Effector CD8-positive, alpha-beta T cell (primary cell): ENCODE data around the gene CLDND2.
"Not testable (repeated sequence)": the region's sequence is repeated elsewhere in the genome, so short reads cannot be mapped to it uniquely, and the experiment has no call there.

Source experiments
- DNase-seq: peaks from one replicate; lab custom pipeline; 2025; lab: John Stamatoyannopoulos, UW
- total RNA-seq, 4 experiments: gene quantifications; one replicate each; lab custom pipeline; 2026; lab: John Stamatoyannopoulos, UW

CLDND2 gene, protein sequence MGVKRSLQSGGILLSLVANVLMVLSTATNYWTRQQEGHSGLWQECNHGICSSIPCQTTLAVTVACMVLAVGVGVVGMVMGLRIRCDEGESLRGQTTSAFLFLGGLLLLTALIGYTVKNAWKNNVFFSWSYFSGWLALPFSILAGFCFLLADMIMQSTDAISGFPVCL
- 2.4 to 27.9 (median 10.0) reads per million in 4 experiments for total RNA-seq

DNA sequence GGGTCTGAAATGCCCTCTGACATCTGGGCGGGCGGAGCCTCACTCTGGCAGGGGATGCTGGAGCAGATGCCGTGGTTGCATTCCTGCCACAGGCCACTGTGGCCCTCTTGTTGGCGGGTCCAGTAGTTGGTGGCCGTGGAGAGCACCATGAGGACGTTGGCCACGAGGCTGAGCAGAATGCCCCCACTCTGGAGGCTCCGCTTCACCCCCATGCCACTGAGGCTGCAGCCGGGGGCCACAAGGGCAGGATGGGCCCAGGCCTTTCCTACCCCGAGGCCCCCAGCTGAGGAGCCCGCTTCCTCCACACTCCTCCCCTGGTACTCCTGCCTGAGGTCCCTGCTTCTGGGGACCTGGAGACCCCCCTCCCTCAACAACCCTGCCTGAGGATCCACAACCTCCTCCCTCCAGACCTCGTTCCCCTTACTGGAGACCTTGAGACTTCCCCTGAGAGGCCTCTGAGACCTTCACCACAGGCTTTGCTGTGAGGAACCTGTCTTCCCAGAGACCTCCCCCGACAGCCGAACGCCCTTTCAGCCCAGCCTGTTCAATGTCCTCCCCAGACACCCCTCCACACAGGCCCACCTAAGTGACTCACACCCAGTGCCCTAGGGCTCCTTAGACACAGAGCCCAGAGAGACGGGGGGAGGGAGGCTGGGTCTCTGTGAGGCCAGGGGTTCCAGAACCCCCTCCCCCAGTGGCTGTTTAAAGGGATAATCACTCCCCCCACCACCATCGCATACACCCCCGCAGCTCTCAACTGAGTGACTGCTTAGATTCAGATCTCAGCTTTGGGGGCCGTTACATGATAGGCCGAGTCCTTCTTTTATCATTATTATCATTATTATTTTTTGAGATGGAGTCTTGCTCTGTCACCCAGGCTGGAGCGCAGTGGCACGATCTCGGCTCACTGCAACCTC is at the start of gene CLDND2:
Gene CLDND2 (minus strand): TSS at position 638 of the 917 bp plus-strand sequence. CDS start 426 bp downstream, at position 212.
- no peak for DNase-seq

DNA sequence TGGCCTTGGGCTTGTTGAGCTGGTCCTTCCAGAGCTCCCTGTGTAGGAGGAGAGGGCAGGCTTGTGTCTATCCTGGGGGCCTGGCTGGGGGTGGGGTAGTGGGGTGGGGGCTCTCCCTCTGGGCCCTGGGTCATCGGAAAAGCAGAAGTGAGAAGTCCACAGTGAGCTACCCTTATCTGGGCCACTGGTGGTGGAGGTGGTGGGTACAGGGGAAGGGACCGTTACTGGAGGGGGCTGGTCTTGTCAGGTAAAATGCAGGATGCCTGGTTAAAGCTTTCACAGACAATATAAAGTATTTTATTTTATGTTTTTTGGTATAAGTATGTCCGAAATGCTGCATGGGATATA is 49.0 kb upstream of the CLDND2 start:
- DNase-seq, result no peak

DNA sequence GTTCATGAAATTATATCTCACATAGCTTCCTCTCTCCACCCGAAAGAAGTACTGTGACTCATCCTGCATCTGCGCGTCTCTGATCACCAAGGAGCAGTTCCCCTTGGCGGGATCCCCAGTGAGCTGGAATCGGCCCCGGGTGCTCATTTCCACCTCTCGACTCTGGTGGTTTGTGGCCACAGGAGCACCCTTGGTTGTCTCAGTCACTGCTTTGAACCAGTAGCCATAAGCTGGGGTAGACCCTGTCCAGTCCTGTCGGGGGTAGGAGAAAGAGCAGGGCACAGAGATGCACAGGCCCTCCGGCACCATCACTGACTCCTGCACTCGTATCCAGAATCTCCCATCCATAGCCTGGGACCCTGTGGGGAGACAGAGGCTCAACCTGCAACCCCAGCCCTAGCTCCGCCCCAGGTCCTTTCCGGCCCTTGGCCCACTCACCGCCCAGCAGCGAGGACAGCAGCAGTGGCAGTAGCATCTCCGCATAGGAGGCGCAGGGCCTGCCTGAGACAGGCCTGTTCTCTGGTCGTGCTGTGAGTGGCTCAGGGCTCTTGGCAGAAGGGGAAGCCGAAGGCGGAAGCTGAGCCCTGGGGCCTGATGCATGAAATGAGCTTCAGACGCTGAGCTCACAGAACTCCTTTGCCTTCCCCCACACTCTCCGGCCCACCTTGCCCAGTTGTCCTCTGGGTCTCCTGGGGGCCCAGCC is 48.5 kb upstream of the CLDND2 start, which contains the start of gene SIGLEC10:
Gene SIGLEC10 (minus strand): TSS at position 536 of the 703 bp plus-strand sequence. CDS start 61 bp downstream, at position 475.
- DNase-seq, result no peak

DNA sequence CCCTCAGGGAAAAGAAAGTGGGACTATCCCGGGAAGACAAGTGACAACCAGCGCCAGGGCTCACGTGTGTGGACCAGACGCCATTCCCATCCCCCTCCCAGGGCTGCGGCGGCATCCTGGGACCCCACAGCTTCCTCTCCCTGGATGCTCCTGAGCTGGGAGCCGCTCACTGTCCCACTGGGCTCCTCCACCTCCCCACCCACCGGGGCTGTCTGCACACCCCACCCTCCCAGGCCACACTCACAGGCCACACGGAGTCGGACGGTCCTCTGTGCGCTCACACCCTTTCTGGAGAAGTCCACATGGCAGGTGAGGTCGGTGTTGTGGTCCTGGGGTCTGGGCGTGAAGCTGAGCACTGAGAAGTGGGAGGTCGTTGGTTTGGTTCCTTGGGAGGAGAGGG is 47.6 kb upstream of the CLDND2 start:
- not testable (repeated sequence) for DNase-seq

DNA sequence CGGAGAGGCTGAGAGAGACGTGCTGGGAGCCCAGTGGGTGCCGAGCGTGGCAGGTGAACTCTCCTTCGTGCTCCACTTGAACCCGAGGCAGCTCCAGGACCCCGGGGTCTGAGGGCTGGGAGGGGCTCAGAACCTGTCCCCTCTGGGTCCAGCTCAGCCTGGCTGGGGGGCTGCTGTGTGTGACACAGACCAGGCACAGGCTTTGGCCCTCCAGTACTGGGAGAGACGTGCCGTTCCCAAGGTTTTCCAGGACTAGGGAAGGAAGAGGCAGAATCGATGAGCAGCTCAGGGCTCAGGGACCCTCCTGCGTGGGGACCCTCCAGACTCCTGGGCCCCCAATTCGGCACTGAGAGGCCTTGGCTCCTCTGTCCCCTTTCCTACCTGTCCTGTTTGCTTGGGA is 46.4 kb upstream of the CLDND2 start:
- DNase-seq, result no peak

DNA sequence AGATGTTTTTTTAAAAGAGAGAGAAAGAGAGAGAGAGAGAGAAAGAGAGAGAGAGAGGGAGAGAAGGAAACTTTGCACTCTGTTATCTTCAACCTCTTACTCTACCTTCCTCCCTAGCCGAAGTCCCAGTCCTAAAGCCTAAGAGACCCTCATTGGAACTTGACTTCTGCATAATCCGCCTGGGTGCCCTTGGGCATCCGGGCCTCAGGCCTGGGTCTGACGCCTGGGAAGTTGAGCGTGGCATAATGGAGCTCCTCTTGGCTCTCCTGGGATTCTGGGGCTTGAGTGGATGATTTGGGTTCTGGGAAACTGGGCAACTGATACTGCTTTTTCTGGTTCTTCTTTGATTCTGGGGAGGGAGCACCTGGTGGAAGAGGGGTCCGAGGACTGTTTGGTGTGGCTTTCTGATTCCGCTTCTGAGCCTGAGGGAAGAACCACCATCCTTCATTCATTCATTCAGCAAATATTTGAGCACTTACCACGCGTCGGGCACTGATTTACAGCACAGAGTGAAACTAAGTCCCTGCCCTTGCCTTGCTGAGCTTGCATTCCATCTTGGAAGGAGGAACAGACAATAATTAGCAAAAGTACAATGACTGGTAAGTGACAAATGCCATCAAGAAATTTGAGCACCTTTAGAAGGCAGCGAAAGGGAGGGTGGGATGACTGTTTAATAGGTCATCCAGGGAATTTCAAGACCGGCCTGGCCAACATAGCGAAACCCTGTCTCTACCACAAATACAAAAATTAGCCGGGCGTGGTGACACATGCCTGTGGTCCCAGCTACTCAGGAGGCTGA is 42.3 kb upstream of the CLDND2 start:
- no peak for DNase-seq

DNA sequence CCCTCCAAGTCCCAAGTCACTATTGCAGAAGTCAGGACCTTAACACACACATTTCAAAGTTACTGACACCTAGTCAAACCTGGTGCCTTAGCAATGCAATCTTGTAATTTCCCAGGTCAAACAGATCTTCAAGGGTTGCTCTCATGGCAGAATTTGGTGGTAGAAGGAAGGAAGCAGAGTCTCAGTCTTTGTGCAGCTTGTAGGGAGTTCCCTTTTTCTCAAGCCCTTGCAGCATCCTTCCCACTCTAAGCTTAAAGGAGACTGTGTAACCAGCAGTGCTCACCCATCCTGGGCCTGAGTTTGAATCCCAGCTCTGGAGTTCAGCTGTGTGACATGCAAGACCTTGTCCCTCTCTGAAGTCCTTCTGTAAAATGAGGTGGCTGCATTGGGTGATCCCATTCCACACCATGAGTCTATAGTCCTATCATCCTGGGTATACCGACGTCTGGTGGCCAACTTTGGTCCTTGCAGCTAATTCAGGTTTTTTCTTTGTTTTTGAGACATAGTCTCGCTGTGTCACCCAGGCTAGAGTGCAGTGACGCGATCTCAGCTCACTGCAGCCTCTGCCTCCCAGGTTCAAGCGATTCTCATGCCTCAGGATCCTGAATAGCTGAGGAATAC is 38.8 kb upstream of the CLDND2 start:
- no peak for DNase-seq

DNA sequence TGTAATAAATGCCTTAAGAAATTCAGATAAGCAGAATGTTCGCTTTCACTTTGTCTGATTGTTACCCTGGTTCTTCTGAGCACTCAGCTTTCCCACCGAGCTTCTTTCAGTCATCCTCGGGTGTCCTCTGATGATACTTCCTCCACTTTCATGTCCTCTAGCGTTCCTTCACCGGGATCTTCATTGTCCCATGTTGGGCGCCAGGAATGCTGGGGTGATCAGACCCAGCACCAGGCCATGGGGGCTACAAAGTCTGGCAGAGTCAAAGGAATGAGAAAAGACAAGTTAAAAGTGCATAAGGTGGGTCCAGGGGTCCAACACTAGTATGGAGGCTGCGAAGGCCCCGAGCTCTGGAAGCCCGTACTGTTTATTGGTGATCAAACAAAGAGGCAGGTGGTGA is 33.3 kb upstream of the CLDND2 start:
- no peak for DNase-seq

DNA sequence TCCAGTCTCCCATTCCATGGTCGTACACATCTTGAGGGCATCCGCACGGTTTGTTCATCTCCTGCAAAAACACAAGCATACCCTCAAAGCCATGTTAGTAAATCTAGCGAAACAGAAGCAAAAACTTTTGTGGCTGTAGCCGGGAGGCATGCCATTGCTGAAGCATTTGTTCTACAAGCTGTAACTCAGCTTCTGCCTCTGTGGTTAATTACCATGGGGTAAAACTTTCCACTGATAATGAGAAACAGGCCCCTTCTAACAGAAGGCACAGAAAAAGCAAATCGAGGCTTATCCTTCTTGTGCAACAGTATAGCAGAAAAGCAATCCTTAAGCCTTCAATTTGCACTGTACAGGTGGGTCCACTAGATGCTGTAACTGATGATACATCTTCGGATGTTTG is 31.1 kb upstream of the CLDND2 start:
- not testable (repeated sequence) for DNase-seq

DNA sequence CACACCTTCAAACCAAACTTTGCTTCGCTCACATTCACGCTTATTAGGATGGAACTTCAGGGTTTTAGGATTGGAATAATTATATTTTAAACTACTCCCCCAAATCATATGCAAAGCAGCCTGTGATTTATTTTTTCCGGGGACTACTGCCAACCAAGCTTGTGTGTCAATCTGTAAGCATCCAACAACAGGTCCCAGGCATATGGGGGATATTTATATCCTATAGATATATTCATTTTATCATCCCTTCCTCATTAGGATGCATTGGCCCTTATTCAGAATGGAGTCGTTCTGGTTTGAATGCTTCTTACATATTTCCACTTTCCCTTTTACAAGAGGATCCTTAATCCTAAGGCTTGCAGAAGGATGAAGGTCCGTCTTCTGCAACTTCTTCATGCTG is 30.4 kb upstream of the CLDND2 start:
- no peak for DNase-seq

DNA sequence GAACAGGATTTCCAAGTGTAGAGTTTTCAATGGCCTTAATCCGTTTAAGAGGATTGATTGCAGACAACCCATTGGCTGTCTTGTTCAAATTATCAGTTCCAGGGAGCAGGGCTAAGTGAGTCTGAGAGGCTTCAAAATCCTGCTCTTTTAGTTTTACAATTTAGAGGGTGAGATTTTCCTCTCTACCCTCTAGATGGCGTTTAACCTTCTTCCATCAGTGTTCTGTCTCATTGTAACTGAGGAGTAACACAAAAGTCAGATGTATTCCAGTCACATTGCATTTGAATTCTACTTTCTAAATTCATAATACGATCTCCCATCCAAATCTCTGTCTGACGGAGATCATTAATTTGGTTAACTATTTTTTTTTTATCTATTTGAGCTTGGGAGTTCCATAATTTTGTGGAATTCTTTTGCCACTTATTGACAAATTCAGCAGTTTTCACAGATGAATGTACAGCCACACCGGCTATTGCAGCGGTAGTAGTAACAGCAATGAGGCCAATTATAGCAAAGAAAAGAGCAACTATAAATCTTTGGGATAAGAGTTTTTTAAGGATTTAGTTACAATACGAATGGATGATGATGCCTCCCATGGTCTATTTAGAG is 29.4 kb upstream of the CLDND2 start:
- DNase-seq, result no peak

DNA sequence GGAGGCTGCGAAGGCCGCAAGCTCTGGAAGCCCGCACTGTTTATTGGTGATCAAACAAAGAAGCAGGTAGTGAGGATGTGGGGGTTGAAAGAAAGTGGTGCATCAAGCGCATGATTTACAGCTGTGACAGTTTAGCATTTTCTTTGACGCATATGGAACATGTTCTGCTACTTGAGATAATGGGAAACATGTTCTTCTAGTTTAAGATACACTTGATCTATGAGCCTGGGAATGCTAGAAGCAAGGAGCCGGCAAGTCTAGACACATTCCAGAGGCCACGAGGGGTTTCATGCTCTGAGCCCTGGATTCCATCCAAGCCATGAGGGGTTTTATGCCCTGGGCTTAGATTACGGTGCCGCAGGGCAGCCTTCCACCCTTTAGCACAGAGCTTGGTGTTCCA is 28.6 kb upstream of the CLDND2 start:
- DNase-seq, result not testable (repeated sequence)

DNA sequence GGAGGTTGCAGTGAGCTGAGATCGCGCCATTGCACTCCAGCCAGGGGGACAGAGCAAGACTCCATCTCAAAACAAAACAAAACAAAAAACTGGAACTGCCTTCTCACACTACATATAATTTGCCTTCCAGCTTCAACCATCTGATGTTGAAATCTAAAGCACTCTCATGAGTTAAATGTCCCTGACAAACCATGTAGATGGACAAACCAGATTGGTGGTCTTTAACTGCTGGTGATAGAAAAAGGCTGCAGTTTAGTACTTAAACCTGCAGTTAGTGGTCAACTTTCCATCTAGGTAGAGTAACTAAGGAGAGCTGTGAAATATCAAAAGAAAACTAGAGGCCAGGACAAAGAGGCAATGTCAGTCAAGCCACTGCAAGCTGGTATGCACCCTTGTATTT is 27.4 kb upstream of the CLDND2 start:
- no peak for DNase-seq

DNA sequence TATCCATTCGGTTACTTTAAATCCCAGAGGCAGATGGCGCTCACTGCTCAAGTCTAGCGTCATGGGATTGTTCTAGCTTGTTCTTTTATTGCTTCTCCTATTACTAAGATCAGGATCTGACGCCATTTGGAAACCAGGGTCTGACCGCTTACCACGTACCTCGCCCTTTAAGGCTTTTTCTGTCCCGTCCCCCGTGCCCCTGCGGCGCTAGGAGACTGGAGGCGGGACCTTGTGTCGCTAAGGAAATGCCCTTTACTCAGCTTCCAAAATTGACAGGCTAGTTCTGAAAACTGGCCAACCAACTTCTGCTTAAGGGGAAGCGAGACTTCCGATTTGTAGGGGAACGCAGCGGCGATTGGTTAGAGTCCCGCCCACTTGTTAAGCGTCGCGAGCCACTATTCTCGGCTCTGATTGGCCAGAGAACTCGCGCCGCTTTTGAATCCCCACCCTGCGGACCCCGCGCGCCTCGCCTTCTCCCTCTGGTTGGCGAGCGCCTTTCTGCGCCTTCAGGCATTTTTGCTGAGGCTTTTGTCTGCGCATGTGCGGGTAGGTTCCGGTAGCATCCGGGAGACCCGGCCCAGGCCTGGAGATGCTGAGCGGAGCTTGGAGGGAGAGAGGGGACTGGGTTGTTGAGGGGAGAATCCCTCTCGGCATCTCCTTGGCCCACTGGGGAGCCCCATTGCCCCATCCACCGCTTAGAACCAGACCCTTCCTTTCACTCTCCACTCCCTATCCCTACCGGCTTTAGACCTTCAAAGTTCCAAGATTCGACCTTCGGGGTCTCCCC is 25.4 kb upstream of the CLDND2 start:
- peak; percentile 78 for DNase-seq

DNA sequence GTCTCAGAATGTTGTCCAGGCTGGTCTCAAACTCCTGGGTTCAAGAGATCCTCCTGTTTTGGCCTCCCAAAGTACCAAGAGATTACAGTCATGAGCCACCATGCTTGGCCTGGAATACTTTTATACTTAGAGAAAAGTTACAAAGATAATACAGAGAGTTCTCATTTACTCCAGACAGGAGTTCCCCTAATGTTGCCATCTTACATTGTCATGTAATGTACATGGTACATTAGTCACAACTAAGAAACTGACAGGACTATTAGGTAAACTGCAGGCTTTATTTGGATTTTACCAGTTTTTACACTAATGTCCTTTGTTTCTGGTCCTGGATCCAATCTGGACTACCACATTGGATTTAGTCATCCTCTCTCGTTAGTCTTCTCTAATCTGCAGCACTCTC is 23.9 kb upstream of the CLDND2 start:
- DNase-seq, result no peak

DNA sequence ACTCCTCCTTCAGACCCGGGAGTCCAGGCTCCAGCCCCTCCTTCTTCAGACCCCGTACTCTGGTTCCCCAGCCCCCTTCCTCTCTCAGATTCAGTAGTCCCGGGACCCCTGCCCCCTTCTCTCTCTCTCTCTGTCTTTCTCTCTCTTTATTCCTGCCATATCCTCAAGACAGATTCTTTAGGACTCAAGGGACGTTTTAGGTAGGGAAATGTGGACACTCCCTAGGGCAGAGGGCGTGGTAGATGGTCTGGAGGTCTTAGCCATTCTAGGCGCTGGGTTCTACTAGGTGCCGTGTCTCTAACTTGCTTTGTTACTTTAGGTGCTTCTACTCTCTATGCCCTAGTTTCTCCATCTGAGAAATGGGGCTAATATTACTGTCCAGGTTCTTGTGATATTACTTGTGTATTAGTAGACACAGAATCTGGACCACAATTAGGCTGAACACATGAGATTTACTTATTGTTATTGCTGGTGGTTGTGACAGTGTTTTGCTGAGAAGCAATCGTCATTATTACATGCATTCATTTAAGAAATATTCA is 22.3 kb upstream of the CLDND2 start:
- no peak for DNase-seq

DNA sequence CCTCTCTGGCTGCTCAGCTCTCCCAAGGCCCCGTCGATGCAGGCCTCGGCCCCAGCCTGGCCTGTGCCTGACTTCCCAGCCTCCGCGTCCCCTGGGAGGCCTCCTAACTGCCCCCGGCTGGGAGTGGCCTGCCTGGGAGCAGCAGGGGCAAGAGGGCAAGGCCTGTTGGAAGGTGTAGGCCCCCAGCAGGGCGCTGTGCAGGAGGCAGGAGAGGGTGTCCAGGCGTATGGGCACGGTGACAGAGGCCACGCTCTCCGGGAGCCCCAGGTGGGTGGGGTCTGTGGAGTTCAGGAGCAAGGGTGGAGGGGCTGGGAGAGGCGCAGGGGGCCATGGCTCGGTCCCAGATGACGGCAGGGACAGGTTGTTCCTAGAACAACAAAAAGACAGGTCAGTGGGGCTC is 20.3 kb upstream of the CLDND2 start:
- no peak for DNase-seq

DNA sequence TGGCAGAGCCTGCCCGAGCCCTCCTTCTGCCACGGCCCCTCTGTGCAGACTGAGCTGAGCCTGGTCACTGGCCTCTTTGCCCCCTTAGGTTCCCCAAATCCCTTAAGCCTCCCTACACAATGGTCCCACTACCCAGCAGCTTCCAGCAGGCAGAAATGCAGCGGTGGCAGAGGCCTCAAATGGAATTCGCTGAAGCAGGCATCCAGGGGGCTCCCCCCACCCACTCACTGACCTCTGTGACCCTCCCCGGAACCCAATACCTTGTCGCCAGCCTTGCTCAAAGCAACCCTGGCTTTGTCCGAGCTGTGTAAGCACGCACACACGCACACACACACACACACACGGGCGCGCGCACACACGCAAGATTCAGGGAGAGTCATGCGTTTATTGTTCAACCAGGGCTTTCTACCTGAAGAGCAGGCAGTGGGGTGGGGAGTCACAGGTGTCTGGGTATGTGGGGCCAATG is 19.2 kb upstream of the CLDND2 start, which contains the start of gene LIM2:
Gene LIM2 (minus strand): TSS at position 51 of the 466 bp plus-strand sequence. CDS start 531 bp downstream, outside the sequence.
- DNase-seq, result no peak

DNA sequence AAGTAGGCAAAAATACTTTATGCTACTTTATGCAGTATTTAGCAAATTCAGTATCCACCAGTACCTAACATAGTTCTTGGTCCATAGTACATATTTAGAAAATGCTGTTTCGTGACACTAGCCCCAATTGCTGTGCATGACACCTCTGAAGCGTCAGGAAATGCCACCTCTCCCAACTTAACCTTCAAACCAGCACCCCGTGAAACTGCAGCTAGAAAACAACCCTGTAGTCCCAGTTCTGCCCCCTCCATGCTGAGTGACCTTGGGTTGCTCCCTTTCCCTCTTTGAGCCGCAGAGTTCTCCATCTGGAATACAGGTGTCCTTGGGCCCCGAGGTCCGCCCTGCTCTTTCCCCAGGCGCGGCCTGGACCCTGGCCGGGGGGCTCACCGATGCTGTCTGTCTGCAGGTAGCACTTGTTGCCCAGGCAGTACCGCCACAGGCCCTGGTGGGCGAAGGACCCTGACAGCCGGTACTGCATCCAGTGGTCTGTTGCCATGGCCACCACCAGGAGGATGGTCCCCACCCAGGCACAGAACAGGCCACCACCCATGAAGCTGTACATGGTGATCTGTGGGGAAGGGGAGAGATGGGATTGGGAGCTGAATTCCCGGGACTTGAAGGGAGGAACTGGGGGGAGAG is 18.2 kb upstream of the CLDND2 start:
- no peak for DNase-seq
